Upper lobe of left lung (tissue), 6 donors: ENCODE results near the gene PLB1. TPM values are rescaled to one million over a fixed set of nuclear protein-coding genes. Genes with fewer than 3 reads are reported as not detected.

Source experiments
- ATAC-seq, 2 donors: fragments of 200-7000 bp; cut with Tn5 transposase; one replicate each; pipeline ENCODE4 v1.9.1; 2022; ENCODE audit warnings: mild to moderate bottlenecking in 2 of 2, moderate library complexity in 2 of 2; ENCODE audit not compliant: low FRiP score in 2 of 2
- DNase-seq, 2 donors: peaks; one replicate each; pipeline ENCODE4 v3.0.0-alpha.2; 2019 to 2020
- H3K27ac ChIP-seq, 4 donors: fragments of 200-600 bp; sonication (generic); one replicate each; pipeline ENCODE4 v1.5.1; 2016 to 2019
- H3K27me3 ChIP-seq, 4 donors: fragments of 200-600 bp; sonication (generic); one replicate each; pipeline ENCODE4 v1.5.1; 2017 to 2019
- H3K36me3 ChIP-seq, 4 donors: fragments of 200-600 bp; sonication (generic); one replicate each; pipeline ENCODE4 v1.5.1; 2016 to 2019
- H3K4me1 ChIP-seq, 4 donors: fragments of 200-600 bp; sonication (generic); one replicate each; pipeline ENCODE4 v1.5.1; 2018 to 2019
- H3K4me3 ChIP-seq, 4 donors: fragments of 200-600 bp; sonication (generic); one replicate each; pipeline ENCODE4 v1.5.1; 2017 to 2019; ENCODE audit warnings: mild to moderate bottlenecking in 2 of 4, moderate library complexity in 1 of 4
- H3K9me3 ChIP-seq, 4 donors: fragments of 200-600 bp; sonication (generic); one replicate each; pipeline ENCODE4 v1.5.1; 2018 to 2019
- CTCF ChIP-seq, 6 experiments: fragments of 450-650 bp in 4 of 6; fragments of 200-600 bp in 2 of 6; sonication (generic) in 2 of 6; IDR thresholded peaks; one replicate each; pipeline ENCODE4 v1.5.1; 2016 to 2019; ENCODE audit warnings: antibody characterized with exemption in 6 of 6
- EP300 ChIP-seq, 4 donors: sonication (generic); formaldehyde crosslinking; IDR thresholded peaks; one replicate each; pipeline ENCODE4 v1.5.1; 2017; ENCODE audit warnings: antibody characterized with exemption in 4 of 4, control low read depth in 2 of 4
- POLR2A ChIP-seq, 4 donors: fragments of 450-650 bp; IDR thresholded peaks; one replicate each; pipeline ENCODE4 v1.5.1; 2016 to 2017; ENCODE audit warnings: antibody characterized with exemption in 4 of 4, mild to moderate bottlenecking in 2 of 4
- POLR2AphosphoS5 ChIP-seq, 2 donors: sonication (generic); formaldehyde crosslinking; IDR thresholded peaks; one replicate each; pipeline ENCODE4 v1.5.1; 2017; ENCODE audit warnings: antibody characterized with exemption in 2 of 2
- WGBS, 2 donors: methylation state at CpG; one replicate each; pipeline ENCODE4 v1.1.5; 2017 to 2018; 5-methylcytosine and 5-hydroxymethylcytosine counted together
- total RNA-seq, 6 donors: library from RNA; depleted of rRNA in 4 of 6; stranded (reverse); fragments of >200 nt in 4 of 6; gene quantifications; one replicate each; pipeline versions ENCODE4 v1.1.0 to v1.2.1, GENCODE V29; 2016 to 2021
- donor health status: DM: no; HTN: no; CAD: no; lungs with moderate emphysema.
- donor health status: DM: no; HTN: yes; CAD: no; lungs with severe emphysema.

PLB1 gene
- total RNA-seq, 6 donors from 2014 or later = 3.1 to 9.1 (median 5.4) TPM

GRCh38 chr2:28448793-28449100, 47.1 kb upstream of the PLB1 start:
- Histone ChIP-seq H3K27me3 (no peaks in the 10 kb centered on the region), H3K9me3 (no peaks in the 10 kb centered on the region), H3K4me3 (no peak overlapping the region), H3K27ac (peak overlapping the region; percentile 69 to 86 (median 80)), H3K36me3 (no peaks in the 10 kb centered on the region), H3K4me1 (peaks cover 18 to 20% (median 18%) of the 10 kb centered on the region in 4 donors)
- ATAC-seq = no peak
- 96 to 100% methylated on average over 3 of the region's 3 CpGs for WGBS, 2 donors
- DNase-seq = no peak
- TF ChIP-seq EP300 (IDR thresholded peaks at IDR 0.05) (no peak), CTCF (IDR thresholded peaks at IDR 0.05) (no peak), POLR2AphosphoS5 (IDR thresholded peaks at IDR 0.05) (no peak), POLR2A (IDR thresholded peaks at IDR 0.05) (no peak)

GRCh38 chr2:28449126-28449487, 46.8 kb upstream of the PLB1 start:
- no peaks in the 10 kb centered on the region for H3K36me3 ChIP-seq
- no peaks in the 10 kb centered on the region for H3K27me3 ChIP-seq
- H3K9me3 ChIP-seq = no peaks in the 10 kb centered on the region
- no peak overlapping the region for H3K4me3 ChIP-seq
- H3K4me1 ChIP-seq = peaks cover 18 to 20% (median 18%) of the 10 kb centered on the region in 4 donors
- no peak for TF ChIP-seq CTCF (IDR thresholded peaks at IDR 0.05)
- TF ChIP-seq POLR2AphosphoS5 (IDR thresholded peaks at IDR 0.05) = no peak
- TF ChIP-seq POLR2A (IDR thresholded peaks at IDR 0.05) = no peak
- no peak for TF ChIP-seq EP300 (IDR thresholded peaks at IDR 0.05)
- peak overlapping the region; percentile 69 to 86 (median 80) for H3K27ac ChIP-seq
- DNase-seq = no peak
- 87 to 90% methylated on average over 6 of the region's 6 CpGs for WGBS, 2 donors
- ATAC-seq = no peak

GRCh38 chr2:28449488-28450395, 46.1 kb upstream of the PLB1 start:
- Histone ChIP-seq H3K36me3 (no peaks in the 10 kb centered on the region), H3K4me1 (peaks cover 18 to 20% (median 18%) of the 10 kb centered on the region in 4 donors), H3K27ac (peak overlapping the region in 3 of 4 donors; percentile 69 to 86 (median 83)), H3K4me3 (no peak overlapping the region), H3K9me3 (no peaks in the 10 kb centered on the region), H3K27me3 (no peaks in the 10 kb centered on the region)
- DNase-seq (peak in 1 of 2 donors; percentile 42), ATAC-seq (peak in 1 of 2 donors; percentile 70)
- TF ChIP-seq EP300 (IDR thresholded peaks at IDR 0.05) (peak in 1 of 4 donors; percentile 5), POLR2A (IDR thresholded peaks at IDR 0.05) (no peak)
- WGBS, 2 donors = 49 to 55% methylated on average over 17 of the region's 17 CpGs

GRCh38 chr2:28450901-28451565, 44.8 kb upstream of the PLB1 start:
- ATAC-seq = no peak

More at GRCh38 chr2:28450901-28451565, 44.8 kb upstream of the PLB1 start:
- 93% methylated on average over 15 of the region's 15 CpGs for WGBS, 2 donors
- Histone ChIP-seq H3K4me3 (no peak overlapping the region), H3K36me3 (no peaks in the 10 kb centered on the region), H3K27ac (no peak overlapping the region), H3K9me3 (no peaks in the 10 kb centered on the region), H3K27me3 (no peaks in the 10 kb centered on the region), H3K4me1 (peaks cover 18 to 20% (median 18%) of the 10 kb centered on the region in 4 donors)
- no peak for DNase-seq
- TF ChIP-seq POLR2A (IDR thresholded peaks at IDR 0.05) (no peak), EP300 (IDR thresholded peaks at IDR 0.05) (no peak), POLR2AphosphoS5 (IDR thresholded peaks at IDR 0.05) (no peak), CTCF (IDR thresholded peaks at IDR 0.05) (no peak)
